Parathyroid adenoma (tissue), 2 donors: Measurements from ENCODE around the gene RPL37.

Source experiments
- H2AFZ ChIP-seq: fragments of 300-600 bp; sonication (generic); one replicate; pipeline ENCODE4 v1.7.0; 2017; ENCODE audit warnings: antibody characterized with exemption, mild to moderate bottlenecking
- H3K27ac ChIP-seq: fragments of 300-600 bp; sonication (generic); one replicate; pipeline ENCODE4 v1.7.0; 2017
- H3K27me3 ChIP-seq: fragments of 300-600 bp; sonication (generic); one replicate; pipeline ENCODE4 v1.7.0; 2017; ENCODE audit warnings: low read length; ENCODE audit not compliant: control insufficient read depth, insufficient read depth
- H3K36me3 ChIP-seq: fragments of 300-600 bp; sonication (generic); one replicate; pipeline ENCODE4 v1.7.0; 2017; ENCODE audit warnings: low read length; ENCODE audit not compliant: control insufficient read depth, insufficient read depth
- H3K4me1 ChIP-seq: fragments of 300-600 bp; sonication (generic); one replicate; pipeline ENCODE4 v1.7.0; 2017; ENCODE audit warnings: control low read depth
- H3K4me2 ChIP-seq: fragments of 300-600 bp; sonication (generic); one replicate; pipeline ENCODE4 v1.7.0; 2017; ENCODE audit warnings: low read length
- H3K4me3 ChIP-seq: fragments of 300-600 bp; sonication (generic); one replicate; pipeline ENCODE4 v1.7.0; 2017; ENCODE audit warnings: low read depth, low read length
- H3K79me2 ChIP-seq: fragments of 300-600 bp; sonication (generic); one replicate; pipeline ENCODE4 v1.7.0; 2017; ENCODE audit warnings: control low read depth
- H3K9ac ChIP-seq: fragments of 300-600 bp; sonication (generic); one replicate; pipeline ENCODE4 v1.7.0; 2017; ENCODE audit warnings: mild to moderate bottlenecking
- H3K9me3 ChIP-seq: fragments of 300-600 bp; sonication (generic); one replicate; pipeline ENCODE4 v1.7.0; 2017; ENCODE audit warnings: low read length; ENCODE audit not compliant: control insufficient read depth
- TF ChIP-seq, protein P1 (sequence below): fragments of 300-600 bp; sonication (generic); IDR thresholded peaks from one replicate; pipeline ENCODE4 v1.7.0; 2017; ENCODE audit warnings: antibody characterized with exemption, mild to moderate bottlenecking
- donor health status: primary hyperparathyroidism.

RPL37 gene

DNA sequence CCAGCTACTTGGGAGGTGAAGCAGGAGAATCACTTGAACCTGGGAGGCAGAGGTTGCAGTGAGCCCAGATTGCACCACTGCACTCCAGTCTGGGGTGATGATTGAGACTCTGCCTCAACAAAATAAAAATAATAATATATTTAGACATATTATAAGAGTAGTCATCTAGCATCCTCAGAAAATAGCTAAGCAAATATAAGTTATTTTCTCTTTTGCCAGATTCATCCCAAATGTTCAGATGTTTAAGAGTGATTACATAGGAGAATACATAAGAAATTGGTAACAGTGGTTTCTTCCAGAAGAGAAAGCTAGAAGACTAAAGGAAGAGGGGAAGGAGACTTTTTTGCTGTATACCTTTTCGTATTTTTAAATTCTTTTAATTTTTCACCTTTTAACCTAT lies 56.9 kb downstream of the RPL37 start:
- Histone ChIP-seq H3K27me3 (no peaks in the 10 kb centered on the region), H3K9me3 (no peaks in the 10 kb centered on the region), H3K79me2 (peaks cover 6% of the 10 kb centered on the region), H3K4me3 (no peak overlapping the region), H3K27ac (no peak overlapping the region), H3K4me2 (no peak overlapping the region), H3K4me1 (peaks cover 3% of the 10 kb centered on the region), H2AFZ (no peak overlapping the region), H3K9ac (no peak overlapping the region), H3K36me3 (no peaks in the 10 kb centered on the region)
- TF ChIP-seq, protein P1, sequence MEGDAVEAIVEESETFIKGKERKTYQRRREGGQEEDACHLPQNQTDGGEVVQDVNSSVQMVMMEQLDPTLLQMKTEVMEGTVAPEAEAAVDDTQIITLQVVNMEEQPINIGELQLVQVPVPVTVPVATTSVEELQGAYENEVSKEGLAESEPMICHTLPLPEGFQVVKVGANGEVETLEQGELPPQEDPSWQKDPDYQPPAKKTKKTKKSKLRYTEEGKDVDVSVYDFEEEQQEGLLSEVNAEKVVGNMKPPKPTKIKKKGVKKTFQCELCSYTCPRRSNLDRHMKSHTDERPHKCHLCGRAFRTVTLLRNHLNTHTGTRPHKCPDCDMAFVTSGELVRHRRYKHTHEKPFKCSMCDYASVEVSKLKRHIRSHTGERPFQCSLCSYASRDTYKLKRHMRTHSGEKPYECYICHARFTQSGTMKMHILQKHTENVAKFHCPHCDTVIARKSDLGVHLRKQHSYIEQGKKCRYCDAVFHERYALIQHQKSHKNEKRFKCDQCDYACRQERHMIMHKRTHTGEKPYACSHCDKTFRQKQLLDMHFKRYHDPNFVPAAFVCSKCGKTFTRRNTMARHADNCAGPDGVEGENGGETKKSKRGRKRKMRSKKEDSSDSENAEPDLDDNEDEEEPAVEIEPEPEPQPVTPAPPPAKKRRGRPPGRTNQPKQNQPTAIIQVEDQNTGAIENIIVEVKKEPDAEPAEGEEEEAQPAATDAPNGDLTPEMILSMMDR = no peak

DNA sequence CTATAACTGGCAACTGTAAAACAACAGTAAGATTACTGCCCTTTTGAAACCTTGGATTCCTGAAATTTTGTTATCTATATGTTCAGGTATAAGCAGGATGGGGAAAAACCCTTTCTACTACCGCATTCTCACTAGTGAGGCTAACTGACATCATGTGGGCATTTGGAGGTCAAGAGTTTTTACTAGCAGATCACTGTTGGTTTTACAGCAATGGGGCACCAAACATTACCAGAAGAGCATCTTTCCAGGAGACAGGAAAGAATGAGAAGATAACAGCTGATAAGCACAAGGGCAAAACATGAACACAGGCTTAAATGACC lies 58.4 kb downstream of the RPL37 start:
- TF ChIP-seq, protein P1 = no peak

DNA sequence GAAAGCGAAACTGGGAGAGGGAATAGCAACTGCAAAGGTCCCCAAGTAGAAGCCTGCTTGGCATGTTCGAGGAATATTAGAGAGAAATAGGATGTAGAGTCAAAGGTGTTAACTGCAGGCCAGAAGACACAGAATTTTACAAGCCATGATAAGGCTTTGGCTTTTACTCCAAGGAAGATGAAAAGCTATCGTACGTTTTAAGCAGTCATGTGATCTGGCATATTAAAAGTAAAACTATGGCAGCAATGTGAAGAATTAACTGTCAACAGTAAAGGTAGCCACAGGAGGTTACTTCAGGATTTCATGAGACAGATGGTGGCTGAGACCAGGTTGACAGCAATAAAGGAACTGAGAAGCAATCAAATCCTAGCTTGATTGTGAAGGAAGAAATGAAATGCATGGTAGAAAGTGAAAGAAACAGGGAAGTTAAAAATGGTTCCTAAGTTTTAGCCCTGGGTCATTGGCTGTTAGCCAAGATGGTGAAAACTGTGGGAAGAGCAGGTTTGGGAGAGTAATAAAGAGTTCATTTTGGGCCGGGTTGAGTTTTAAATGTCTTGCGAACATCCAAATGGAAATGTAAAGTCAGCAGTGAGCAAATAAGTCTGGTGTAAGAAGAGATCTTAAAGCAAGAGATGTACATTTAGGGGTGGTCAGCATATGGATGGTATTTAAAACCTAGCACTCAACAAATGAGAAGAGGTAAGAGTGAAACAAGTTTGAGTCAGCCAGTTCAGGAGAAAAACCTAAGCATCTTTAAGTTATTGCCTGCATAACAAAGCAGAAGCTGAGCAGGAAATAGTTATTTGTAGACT lies 59.0 kb downstream of the RPL37 start:
- H3K4me1 ChIP-seq = no peaks in the 10 kb centered on the region
- H2AFZ ChIP-seq = no peak overlapping the region
- H3K4me3 ChIP-seq = no peak overlapping the region
- TF ChIP-seq, protein P1 = no peak
- no peaks in the 10 kb centered on the region for H3K27me3 ChIP-seq
- no peak overlapping the region for H3K4me2 ChIP-seq
- no peak overlapping the region for H3K27ac ChIP-seq
- peaks cover 6% of the 10 kb centered on the region for H3K79me2 ChIP-seq
- no peaks in the 10 kb centered on the region for H3K36me3 ChIP-seq
- H3K9me3 ChIP-seq = no peaks in the 10 kb centered on the region
- no peak overlapping the region for H3K9ac ChIP-seq

More for the DNA sequence above, 58.4 kb downstream of the RPL37 start:
- Histone ChIP-seq H3K4me1 (no peaks in the 10 kb centered on the region), H3K36me3 (no peaks in the 10 kb centered on the region), H3K79me2 (peaks cover 6% of the 10 kb centered on the region), H2AFZ (no peak overlapping the region), H3K27ac (no peak overlapping the region), H3K4me2 (no peak overlapping the region), H3K9ac (no peak overlapping the region), H3K27me3 (no peaks in the 10 kb centered on the region), H3K4me3 (no peak overlapping the region), H3K9me3 (no peaks in the 10 kb centered on the region)
